Activated CD4-positive, alpha-beta T cell treated with anti-CD3 and anti-CD28 coated beads, Interleukin-2, amount 10 ng/mL, durations not matched to agents 7 days and 5 days (primary cell): ENCODE results near the gene AGAP2. TPM values are rescaled to one million over a fixed set of nuclear protein-coding genes. Genes with fewer than 3 reads are reported as not detected.
"Not testable (repeated sequence)": the region's sequence is repeated elsewhere in the genome, so short reads cannot be mapped to it uniquely, and the experiment has no call there.

Experiments
- CTCF ChIA-PET: fragments of 350-600 bp; sonication (Branson Sonifier 250); formaldehyde crosslinking; loops from one replicate; lab custom pipeline; 2021; ENCODE audit warnings: antibody characterized with exemption; lab: Charles Lee
- POLR2A ChIA-PET: fragments of 350-600 bp; sonication (Branson Sonifier 250); formaldehyde crosslinking; loops from one replicate; lab custom pipeline; 2021; ENCODE audit warnings: antibody characterized with exemption; lab: Charles Lee
- DNase-seq: peaks from one replicate; pipeline ENCODE4 v3.0.0-alpha.2; 2020
- H3K27ac Mint-ChIP-seq: one replicate; pipeline ENCODE4 v1.8.0; 2021; ENCODE audit warnings: mild to moderate bottlenecking, moderate library complexity, mixed read lengths
- H3K27me3 Mint-ChIP-seq: one replicate; pipeline ENCODE4 v1.8.0; 2021; ENCODE audit warnings: mixed read lengths
- H3K36me3 Mint-ChIP-seq: one replicate; pipeline ENCODE4 v1.8.0; 2021; ENCODE audit warnings: low read depth, mixed read lengths
- H3K4me1 Mint-ChIP-seq: one replicate; pipeline ENCODE4 v1.8.0; 2021; ENCODE audit warnings: mixed read lengths
- H3K4me3 Mint-ChIP-seq: one replicate; pipeline ENCODE4 v1.8.0; 2021; ENCODE audit warnings: mild to moderate bottlenecking, moderate library complexity, mixed read lengths
- H3K9me3 Mint-ChIP-seq: one replicate; pipeline ENCODE4 v1.8.0; 2021; ENCODE audit warnings: mixed read lengths
- microRNA-seq: library from miRNA; unstranded; fragments of <30 nt; microRNA quantifications from one replicate; pipeline ENCODE4 v1.2.0, GENCODE V29; 2021; ENCODE audit warnings: borderline microRNAs expressed, borderline replicate concordance
- total RNA-seq, 2 experiments: library from RNA; stranded (reverse); gene quantifications; one replicate each; pipeline ENCODE4 v1.2.3, GENCODE V29; 2021

AGAP2 gene
- total RNA-seq, 2 experiments from 2014 or later = 72.6 to 73.3 TPM

DNA sequence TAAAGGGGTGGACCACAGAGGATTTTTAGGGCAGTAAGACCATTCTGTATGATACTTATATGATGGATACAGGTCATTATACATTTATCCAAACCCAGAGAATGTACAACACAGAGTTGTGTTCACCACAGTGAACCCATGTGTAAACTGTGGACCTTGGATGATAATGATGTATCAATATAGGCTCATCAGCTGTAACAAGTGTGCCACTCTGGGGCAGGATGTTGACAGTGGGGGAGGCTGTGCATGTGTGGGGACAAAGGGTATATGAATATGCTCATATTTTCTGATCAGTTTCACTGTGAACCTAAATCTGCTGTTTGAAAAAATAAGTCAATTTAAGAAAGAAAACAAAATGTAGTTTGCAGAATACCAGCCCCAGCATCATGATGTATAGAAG lies 58.8 kb downstream of the AGAP2 start:
- CTCF ChIA-PET = no interaction called here
- H3K4me1 Mint-ChIP-seq = no peaks in the 10 kb centered on the region

DNA sequence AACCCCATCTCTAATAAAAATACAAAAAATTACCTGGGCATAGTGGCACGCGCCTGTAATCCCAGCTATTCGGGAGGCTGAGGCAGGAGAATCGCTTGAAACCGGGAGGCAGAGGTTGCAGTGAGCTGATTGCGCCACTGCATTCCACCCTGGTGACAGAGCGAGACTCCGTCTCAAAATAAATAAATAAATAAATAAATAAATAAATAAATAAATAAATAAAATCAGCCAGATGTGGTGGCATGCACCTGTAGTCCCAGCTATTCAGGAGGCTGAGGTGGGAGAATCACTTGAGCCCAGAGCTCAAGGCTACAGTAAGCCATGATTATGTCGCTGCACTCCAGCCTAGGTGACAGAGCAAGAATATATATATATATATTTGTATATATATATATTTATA lies 60.6 kb downstream of the AGAP2 start:
- H3K9me3 Mint-ChIP-seq, POLR2A ChIA-PET, CTCF ChIA-PET, H3K36me3 Mint-ChIP-seq, DNase-seq, H3K4me1 Mint-ChIP-seq, H3K27ac Mint-ChIP-seq, H3K4me3 Mint-ChIP-seq: not testable (repeated sequence)
- peaks cover 13% of the 10 kb centered on the region for H3K27me3 Mint-ChIP-seq

More for the DNA sequence above, 58.8 kb downstream of the AGAP2 start:
- no peak overlapping the region for H3K4me3 Mint-ChIP-seq
- no peaks in the 10 kb centered on the region for H3K36me3 Mint-ChIP-seq
- POLR2A ChIA-PET = no interaction called here
- H3K27me3 Mint-ChIP-seq = peaks cover 24% of the 10 kb centered on the region
- peaks cover 9% of the 10 kb centered on the region for H3K9me3 Mint-ChIP-seq
- H3K27ac Mint-ChIP-seq = no peak overlapping the region
- no peak for DNase-seq

- POLR2A ChIA-PET = no interaction called here
- Mint-ChIP-seq H3K27ac (no peak overlapping the region), H3K4me3 (no peak overlapping the region), H3K9me3 (no peaks in the 10 kb centered on the region), H3K4me1 (no peaks in the 10 kb centered on the region), H3K27me3 (peaks cover 10% of the 10 kb centered on the region), H3K36me3 (no peaks in the 10 kb centered on the region)
- CTCF ChIA-PET = no interaction called here
- DNase-seq = no peak
These were observed 63.9 kb downstream of the AGAP2 start for GRCh38 chr12:57674691-57675090.

Small RNA genes lying within 50 kb of the gene (microRNA-seq; reads per million reads assigned to microRNA genes)
- not detected for gene MIR6759

Other genes starting within 250 kb of the AGAP2 start
- gene DDIT3, start 218.2 kb downstream of the AGAP2 start, total RNA-seq = 10 to 100 TPM; 10.5 to 11.4 TPM
- gene MBD6, start 215.9 kb downstream of the AGAP2 start, total RNA-seq = 10 to 100 TPM; 66.0 to 80.1 TPM
- 10 to 100 TPM; 79.3 to 80.5 TPM for gene DCTN2, start 191.6 kb downstream of the AGAP2 start, total RNA-seq
- gene KIF5A, start 188.7 kb downstream of the AGAP2 start, total RNA-seq = under 1 TPM; 0.64 to 0.89 TPM
- 10 to 100 TPM; 17.9 to 20.4 TPM for gene PIP4K2C, start 147.6 kb downstream of the AGAP2 start, total RNA-seq
- 10 to 100 TPM; 15.5 to 16.5 TPM for gene DTX3, start 133.9 kb downstream of the AGAP2 start, total RNA-seq
- under 1 TPM; 0.25 to 0.42 TPM for gene ARHGEF25, start 127.3 kb downstream of the AGAP2 start, total RNA-seq
- gene B4GALNT1, start 105.5 kb downstream of the AGAP2 start, total RNA-seq = under 1 TPM; 0.62 to 0.77 TPM
- 100 to 1,000 TPM; 138 to 142 TPM for gene OS9, start 44.6 kb downstream of the AGAP2 start, total RNA-seq
- 10 to 100 TPM; 18.6 to 22.3 TPM for gene TSPAN31, start 6.3 kb upstream of the AGAP2 start, total RNA-seq
- gene CDK4, start 13.6 kb upstream of the AGAP2 start, total RNA-seq = 100 to 1,000 TPM in 1 of 2 experiments, 10 to 100 TPM in 1; 84.4 to 104 TPM
- 10 to 100 TPM; 23.7 to 27.2 TPM for gene MARCHF9, start 16.4 kb upstream of the AGAP2 start, total RNA-seq
- gene CYP27B1, start 28.3 kb upstream of the AGAP2 start, total RNA-seq = 1 to 10 TPM; 1.9 to 2.3 TPM
- 10 to 100 TPM; 13.4 to 17.2 TPM for gene METTL1, start 33.4 kb upstream of the AGAP2 start, total RNA-seq
- 1 to 10 TPM; 2.8 to 3.0 TPM for gene EEF1AKMT3, start 33.9 kb upstream of the AGAP2 start, total RNA-seq
- gene TSFM, start 44.0 kb upstream of the AGAP2 start, total RNA-seq = 10 to 100 TPM; 23.6 to 29.7 TPM
- gene AVIL, start 80.0 kb upstream of the AGAP2 start, total RNA-seq = 1 to 10 TPM; 3.5 to 3.6 TPM
- gene CTDSP2, start 108.0 kb upstream of the AGAP2 start, total RNA-seq = 100 to 1,000 TPM; 144 to 156 TPM
- 10 to 100 TPM; 15.9 to 19.1 TPM for gene ATP23, start 202.8 kb upstream of the AGAP2 start, total RNA-seq